IPS-NIHi7 (cell line): ENCODE measurements around the gene TRPM2.
"Not testable (repeated sequence)": the region's sequence is repeated elsewhere in the genome, so short reads cannot be mapped to it uniquely, and the experiment has no call there.

Experiments used
- DNase-seq: peaks from one replicate; pipeline ENCODE4 v3.0.0; 2012; ENCODE audit warnings: mixed read lengths; ENCODE audit errors: extremely low spot score

TRPM2 gene

DNA sequence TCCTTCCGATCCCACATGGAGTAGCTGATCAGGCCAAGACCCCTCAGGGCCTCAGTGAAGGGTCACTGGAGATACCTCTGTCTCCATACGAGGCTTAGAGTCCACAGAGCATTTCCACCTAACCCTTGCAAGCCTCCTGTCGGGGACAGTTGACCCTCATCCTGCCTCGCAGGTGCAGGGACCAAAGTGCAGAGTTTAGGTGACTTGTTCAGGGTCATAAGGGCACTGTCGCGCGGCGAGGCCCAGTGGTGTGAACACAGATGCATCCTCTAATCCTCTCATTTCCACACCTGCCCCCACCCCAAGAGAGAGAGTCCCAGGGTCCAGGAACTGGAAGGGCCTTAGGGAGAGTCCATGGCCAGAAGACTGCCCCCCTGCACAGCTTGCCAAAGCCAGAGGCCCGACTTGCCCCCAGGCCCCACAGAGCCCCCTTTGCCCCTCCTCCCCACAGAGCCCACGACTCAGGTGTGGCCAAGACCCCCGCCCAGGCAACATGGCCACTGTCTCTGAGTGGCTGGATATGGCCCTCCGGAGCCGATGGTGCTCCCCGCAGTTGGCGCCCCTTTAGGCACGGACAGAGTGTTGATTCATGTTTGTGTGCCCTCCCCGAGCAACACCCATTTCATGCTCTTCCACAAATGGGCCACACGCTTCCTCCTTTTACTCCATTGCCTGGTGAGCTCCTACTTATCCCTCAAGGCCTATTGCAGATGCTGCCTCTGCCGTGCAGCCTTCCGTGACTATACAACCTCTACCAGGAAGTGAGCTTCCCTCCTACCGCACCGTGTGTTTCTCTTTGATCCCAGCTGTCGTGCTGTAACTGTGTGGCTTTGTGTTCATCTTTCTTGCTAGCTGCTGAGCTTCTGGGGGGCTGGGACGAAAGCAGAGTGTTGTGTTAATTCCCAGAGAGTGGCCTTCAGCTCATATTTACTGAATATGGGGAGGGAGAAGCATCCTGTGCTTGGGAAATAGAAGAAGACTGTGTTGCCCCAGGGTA is 1.7 kb downstream of the TRPM2 start:
- no peak for DNase-seq

DNA sequence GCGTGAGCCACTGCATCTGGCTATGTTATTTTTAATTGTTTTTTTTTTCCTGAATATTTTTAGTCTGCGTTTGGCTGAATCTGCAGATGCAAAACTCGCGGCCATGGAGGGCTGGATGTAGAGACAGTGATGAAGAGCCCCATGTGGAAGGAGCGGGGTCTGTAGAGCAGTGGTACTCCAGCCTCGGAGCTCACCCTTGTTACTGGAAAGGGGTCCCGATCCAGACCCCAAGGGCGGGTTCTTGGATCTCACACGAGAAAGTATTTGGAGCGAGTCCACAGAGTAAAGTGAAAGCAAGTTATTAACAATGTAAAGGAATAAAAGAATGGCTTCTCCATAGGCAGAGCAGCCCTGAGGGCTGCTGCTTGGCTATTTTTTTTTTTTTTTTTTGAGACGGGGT is 2.7 kb downstream of the TRPM2 start:
- no peak for DNase-seq

DNA sequence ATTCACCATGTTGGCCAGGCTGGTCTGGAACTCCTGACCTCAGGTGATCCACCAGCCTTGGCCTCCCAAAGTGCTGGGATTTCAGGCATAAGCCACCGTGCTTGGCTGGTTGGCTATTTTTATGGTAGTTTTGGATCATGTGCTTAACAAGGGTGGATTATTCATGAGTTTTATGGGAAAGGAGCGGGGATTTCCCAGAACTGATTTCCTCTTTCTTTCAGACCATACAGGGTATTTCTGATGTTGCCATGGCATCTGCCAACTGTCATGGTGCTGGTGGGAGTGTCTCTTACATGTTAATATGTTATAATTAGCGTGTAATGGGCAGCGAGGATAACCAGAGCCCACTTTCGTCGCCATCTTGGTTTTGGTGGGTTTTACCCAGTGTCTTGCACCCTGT is 3.2 kb downstream of the TRPM2 start:
- no peak for DNase-seq

DNA sequence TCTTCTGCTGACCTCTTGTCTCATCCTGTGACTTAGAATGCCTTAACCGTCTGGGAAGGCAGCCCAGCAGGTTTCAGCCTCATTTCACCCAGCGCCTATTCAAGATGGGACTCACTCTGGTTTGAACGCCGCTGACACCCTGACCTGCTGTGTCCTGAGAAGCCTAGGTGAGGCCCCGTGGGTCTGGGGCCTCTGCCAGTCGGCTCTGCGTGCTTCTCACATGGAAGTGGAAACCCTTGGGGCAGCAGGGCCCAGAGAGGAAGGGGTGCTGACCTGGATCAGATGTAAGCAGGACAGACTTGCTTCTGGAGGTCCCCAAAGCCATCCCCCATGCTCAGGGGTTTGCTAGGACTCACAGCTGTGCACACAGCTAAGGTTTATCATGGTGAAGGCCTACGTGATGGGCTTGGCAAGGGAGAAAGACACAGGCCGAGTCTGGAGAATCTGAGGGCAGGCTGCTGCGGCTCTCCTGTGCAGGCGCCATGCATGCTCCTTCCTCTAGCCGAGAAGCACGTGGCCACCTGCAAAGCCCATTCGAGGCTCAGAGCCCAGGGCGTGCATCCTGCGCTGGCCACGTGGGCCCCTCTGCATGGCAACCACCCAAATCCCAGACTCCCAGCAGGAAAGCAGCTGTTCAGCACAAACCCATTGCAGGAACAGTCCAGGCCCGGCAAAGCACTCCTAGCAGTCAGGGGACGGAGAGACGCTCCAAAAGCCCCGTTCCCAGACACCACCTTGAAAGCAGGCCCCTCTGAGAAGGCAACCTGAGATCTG is 3.8 kb downstream of the TRPM2 start:
- no peak for DNase-seq

DNA sequence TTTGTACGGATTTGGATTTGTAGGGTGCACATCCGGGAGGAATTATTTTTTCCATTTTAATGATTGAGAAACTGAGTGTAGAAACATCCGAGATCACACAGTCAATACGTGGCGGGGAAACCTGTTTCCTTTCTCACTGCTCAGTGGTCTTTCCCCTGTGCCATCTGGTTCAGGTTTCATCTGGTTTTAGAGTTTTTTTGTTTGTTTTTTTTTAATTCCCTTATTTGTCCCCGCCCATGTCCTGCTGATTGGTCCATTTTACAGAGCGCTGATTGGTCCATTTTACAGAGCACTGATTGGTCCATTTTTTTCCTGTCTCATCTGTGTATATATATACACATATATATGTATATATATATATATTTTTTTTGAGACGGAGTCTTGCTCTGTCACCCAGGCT is 6.0 kb downstream of the TRPM2 start:
- DNase-seq = no peak

DNA sequence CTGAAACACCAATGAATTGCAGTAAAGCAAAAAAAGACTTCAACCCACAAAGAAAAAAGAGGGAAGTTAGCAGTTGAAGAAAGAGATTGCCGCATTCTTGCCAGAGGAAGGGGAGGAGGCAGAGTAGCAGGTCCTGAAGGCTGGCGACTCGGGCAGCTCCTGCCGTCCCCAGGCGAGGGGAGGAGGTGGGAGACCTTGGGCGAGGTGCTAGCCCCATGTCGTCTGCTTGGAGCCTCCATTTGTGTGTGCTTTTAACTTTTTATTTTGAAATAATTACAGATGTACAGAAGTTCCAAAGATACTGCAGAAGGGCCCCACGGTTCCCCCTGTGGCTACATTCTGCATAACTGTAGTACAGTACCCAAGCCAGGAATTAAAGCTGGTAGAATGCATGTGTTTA is 6.7 kb downstream of the TRPM2 start:
- DNase-seq = peak; percentile 13

DNA sequence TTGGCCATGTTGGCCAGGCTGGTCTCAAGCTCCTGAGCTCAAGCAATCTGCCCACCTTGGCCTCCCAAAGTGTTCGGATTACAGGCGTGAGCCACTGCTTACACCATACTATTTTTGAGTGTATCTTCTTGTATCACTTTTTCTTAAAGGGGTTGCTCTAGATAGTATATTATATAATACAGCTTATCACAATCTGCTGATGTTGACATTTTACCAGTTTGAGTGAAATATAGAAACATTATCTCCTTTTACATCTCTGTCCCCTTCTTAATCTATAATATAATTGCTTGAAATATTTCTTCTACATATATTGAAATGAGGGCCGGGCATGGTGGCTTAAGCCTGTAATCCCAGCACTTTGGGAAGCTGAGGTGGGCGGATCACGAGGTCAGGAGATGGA is 8.5 kb downstream of the TRPM2 start:
- not testable (repeated sequence) for DNase-seq

DNA sequence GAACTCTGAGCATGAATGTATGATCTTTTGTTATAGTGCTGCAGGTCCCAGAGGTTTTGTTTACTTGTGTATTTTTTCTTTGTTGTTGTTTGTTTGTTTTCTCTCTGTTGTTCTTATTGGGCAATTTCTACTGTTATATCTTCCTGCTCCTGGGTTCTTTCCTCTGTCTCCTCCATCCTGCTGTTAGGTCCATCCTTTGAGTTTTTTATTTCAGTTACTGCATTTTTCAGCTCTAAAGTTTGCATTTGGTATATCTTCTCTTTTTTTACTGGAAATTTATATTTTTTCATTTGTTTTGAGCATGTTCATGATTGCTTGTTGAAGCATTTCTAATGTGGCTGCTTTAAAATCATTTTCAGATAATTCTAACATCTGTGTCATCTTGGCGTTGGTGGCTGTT is 9.9 kb downstream of the TRPM2 start:
- DNase-seq = no peak

DNA sequence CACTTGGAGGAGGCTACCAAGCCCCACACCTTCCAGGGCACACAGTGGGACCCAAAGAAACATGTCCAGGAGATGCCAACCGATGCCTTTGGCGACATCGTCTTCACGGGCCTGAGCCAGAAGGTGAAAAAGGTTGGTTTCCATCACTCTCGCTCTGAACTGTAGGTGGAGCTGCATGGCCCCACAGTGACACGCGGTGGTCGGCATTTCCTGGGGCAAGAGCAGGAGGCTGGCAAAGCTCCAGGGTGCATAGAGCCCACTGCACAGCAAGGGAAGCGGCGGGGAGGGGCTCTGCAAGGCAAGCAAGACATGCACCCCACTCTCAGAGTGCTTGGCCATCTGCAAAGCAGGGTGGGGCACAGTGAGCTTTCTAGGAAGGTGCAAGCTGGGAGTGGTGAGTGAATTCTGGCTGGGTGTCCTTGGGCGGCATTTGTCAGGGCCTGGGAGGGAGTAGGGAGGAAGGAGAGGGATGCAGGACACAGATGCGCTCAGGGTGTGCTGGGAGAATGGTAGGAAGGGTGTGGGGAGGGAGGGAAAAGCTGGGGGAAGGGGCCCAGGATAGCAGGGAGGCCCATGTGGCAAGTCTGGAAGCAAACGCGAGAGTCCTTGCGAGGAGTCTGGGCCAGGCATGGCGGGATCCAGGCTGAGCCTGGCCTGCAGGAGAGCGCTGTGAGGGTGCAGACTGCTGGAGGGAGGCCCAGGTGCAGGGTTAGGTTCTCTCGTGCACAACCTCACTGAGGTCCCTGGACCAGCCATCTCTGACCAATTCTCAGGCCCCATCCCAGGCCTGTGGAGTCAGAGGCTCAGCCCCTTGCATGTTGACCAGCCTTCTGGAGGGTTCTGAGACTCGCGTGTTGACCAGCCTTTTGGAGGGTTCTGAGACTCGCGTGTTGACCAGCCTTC is 11.0 kb downstream of the TRPM2 start:
- DNase-seq = peak; percentile 46

DNA sequence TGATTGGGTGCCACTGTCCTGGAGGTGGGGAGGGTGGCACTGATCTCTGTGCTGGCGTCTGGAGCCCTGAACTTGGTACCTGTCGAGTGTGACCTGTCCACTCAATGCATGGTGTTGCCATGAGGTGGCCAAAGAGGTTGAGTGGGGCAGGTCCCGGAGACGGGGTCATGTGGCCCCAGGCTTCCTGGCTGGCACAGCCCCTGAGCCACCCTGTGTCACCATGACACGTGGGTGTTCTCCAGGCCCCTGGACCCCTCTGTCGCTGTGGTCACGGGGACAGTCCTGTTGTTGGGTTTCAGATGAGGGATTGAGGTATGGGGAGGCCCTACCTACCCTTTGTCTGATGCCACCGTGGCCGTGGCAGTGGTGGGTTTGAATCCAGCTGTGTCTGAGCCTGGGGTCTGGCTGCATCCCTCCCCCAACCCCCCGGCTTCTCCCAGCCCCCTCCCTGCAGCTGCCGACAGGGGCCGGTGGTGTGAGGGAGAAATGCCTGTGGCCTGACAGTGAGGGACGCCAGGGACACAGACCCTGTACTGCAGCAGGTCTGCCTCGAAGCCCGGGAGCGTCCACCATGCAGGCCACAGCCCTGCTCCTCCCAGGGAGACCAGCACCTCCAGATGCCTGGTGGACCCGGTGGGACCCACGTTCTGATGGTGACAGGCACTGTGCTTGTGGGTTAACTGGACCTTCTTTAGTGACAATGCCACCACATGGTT is 12.0 kb downstream of the TRPM2 start:
- DNase-seq = peak; percentile 3

DNA sequence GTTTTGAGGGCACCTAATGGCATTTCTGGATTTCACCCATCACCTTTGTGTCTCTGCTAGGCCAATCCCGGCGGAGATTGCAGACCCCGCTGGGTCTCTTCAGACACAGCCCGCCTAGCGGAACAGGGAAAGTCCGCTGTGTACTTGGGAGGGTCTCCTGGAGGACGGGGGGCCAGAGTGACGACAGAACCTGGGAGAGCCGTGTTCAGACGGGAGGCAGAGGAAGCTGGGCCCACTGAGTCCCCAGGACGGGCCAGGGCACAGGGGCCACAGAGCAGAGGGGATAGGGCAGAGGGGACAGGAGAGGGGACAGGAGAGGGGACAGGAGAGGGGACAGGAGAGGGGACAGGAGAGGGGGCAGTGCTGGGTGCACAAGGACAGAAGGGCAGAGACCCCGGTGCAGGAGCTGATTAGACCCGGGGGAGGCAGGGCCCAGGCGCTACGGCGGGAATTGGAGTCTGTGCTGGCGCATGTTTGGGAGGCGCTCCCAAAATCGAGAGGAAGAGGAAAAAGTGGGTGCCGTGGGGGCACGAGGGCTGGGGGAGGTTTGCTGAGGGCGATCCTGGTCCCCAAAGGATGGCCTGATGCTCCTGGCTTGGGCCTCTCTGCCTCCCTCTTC is 12.7 kb downstream of the TRPM2 start:
- peak; percentile 2 for DNase-seq

DNA sequence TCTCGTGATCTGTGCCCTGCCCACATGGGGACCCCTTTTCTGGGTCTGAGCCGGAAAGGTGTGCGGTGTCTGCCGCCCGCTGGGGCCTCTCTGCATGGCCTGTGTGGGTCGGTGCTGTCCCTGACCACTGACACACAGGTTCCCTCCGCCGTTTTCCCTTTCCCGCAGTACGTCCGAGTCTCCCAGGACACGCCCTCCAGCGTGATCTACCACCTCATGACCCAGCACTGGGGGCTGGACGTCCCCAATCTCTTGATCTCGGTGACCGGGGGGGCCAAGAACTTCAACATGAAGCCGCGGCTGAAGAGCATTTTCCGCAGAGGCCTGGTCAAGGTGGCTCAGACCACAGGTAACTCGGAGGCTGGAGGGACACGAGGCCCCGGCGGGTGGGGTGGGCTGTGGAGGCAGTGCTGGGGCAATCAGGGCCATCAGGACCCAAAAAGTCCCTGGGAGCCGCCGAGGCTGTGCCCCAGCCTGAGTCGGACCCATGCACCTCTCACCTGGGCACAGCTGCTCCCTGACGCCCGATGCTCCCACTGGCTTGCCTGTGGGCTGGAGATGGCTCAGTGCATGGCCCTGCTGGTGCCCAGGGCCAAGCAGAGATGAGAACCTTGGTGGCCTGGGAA is 13.3 kb downstream of the TRPM2 start:
- peak; percentile 4 for DNase-seq

DNA sequence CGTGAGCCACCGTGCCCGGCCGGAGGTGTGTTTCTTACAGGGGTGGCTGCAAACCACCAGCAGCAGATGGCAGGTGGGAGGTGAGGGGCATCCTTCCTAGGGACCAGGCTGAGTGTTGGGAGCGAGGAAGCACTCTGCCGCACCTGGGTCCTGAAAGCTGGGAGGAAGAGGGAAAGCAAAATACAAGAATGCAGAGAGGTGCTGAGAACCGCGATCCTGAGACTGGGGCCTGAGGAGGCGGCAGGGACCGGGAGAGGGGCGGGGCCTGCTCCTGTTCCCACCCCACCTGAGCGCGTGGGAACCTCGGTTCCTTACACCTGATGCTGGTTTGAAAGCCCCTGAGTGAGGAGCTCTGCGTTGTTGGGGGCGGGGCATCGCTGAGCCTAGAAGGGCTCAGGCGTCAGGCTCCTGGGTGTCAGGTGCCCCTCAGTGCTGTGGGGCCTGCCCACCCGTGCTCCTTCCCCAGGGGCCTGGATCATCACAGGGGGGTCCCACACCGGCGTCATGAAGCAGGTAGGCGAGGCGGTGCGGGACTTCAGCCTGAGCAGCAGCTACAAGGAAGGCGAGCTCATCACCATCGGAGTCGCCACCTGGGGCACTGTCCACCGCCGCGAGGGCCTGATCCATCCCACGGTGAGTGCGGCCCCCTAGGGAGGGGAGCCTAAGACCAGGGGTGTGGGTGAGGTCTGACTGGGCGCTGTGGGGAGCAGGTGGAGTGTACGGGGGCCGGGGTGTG is 15.5 kb downstream of the TRPM2 start:
- DNase-seq = peak; percentile 76

DNA sequence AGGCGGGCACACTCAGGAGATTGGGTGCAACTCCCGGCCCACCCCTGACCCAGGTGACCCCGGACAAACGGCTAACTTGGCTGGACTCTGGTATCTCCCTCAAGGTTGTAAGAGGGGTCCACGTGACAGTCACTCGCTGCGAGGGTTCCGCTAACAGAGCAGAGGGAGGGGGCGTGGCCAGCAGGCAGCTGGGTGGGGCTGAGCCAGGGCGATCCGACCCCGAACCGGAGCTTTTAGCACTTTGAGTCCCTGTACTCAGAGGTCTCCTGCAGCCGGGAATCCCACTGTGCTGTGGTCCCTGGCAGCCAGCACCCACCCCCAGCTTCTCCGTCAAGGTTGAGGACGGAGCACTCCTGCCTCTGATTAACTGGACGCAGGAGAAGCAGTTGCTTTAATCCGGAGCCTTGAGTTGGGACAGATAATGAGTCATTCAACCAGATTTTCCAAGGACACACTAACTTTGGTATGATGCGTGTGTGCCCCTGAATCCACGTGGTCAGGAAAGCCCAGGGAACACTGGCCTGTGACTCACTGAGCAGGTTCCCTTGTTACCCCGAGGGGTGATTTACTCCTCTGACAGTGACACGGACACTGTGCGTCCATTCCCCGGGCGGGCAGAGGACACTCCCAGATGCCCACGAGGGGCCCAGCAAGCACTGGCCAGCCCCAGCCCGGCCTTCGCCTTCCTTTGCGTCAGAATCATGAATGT is 16.8 kb downstream of the TRPM2 start:
- DNase-seq = peak; percentile 81

DNA sequence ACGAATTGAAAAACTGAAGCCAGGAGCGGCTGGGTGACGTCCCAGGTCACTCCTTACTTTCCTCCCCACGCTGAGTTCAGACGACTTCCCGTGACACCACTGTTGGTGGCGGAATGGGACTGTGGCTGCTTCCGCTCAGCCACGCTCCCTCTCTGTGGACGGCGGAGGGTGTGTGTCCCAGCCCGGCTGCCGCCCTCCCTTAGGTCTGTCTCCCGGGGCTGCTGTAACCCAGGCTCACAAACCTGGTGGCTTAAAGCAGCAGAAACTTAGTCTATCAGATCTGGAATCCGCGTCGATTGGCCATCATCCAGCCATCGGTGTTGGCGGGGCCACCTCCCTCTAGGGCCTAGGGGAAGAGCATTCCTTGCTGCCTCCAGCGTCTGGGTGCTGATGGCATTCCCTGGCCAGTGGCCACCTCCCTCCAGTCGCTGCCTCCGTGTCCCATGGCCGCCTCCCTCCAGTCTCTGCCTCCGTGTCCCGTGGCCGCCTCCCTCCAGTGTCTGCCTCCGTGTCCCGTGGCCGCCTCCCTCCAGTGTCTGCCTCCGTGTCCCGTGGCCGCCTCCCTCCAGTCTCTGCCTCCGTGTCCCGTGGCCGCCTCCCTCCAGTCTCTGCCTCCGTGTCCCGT is 17.5 kb downstream of the TRPM2 start:
- peak; percentile 11 for DNase-seq

DNA sequence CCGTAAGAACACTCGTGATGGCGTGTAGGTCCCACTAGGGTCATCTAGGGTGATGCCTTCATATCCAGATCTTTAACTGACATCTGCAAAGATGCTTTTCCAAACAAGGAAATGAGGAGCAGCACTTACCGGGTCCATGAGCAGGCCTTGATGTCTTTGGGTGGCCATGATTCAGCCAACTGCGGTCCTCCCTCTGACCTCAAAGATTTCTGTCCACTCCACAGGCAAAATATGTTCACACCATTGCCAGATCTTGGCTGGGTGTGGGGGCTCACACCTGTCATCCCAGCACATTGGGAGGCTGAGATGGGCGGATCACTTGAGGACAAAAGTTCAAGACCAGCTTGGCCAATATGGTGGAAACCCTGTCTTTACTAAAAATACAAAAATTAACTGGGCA is 18.2 kb downstream of the TRPM2 start:
- no peak for DNase-seq

DNA sequence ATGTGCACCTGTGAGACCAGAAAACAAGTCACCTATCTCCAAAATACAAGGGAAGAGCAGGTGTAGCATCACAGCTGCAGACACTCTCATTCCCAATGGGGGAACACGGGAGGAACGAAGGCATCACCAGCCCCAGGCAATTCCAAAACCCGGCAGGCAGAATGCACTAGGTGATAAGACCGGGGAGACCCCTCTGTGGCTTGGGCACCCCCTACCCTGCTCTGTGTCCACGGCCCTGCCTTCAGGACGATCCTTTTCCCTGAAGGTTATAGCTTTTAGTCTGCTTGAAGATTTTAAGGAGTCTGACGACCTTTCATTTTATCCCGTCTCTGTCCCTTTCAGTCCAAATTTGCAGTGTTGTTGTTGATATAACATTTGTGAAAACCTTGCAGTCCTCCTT is 19.2 kb downstream of the TRPM2 start:
- no peak for DNase-seq

DNA sequence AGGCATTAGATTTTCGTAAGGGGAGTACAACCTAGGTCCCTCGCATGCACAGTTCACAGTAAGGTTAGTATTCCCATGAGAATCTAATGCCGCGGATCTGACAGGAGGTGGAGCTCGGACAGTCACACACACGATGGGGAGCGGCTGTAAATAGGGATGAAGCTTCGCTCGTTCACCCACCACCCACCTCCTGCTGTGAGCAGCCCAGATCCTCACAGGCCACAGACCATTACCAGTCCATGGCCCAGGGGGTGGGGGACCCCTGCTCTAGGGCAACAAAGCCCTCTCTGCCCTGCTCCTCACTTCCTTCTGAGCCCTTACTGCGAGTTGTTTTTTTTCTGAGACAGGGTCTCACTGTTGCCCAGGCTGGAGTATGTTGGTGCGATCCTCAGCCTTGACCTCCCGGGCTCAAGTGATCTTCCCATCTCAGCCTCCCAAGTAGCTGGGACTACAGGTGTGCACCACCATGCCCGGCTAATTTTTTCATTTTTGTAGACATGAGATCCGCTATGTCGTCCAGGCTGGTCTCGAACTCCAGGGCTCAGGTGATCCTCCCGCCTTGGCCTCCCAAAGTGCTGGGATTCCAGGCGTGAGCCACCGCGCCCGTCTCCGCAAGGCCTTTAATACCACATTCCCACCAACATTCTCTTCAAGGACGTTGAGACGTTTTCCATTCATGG is 21.3 kb downstream of the TRPM2 start:
- DNase-seq = no peak
